ENCODE measurements around the gene RCAN2.
"Not testable (repeated sequence)": the region's sequence is repeated elsewhere in the genome, so short reads cannot be mapped to it uniquely, and the experiment has no call there.

Gene RCAN2

DNA sequence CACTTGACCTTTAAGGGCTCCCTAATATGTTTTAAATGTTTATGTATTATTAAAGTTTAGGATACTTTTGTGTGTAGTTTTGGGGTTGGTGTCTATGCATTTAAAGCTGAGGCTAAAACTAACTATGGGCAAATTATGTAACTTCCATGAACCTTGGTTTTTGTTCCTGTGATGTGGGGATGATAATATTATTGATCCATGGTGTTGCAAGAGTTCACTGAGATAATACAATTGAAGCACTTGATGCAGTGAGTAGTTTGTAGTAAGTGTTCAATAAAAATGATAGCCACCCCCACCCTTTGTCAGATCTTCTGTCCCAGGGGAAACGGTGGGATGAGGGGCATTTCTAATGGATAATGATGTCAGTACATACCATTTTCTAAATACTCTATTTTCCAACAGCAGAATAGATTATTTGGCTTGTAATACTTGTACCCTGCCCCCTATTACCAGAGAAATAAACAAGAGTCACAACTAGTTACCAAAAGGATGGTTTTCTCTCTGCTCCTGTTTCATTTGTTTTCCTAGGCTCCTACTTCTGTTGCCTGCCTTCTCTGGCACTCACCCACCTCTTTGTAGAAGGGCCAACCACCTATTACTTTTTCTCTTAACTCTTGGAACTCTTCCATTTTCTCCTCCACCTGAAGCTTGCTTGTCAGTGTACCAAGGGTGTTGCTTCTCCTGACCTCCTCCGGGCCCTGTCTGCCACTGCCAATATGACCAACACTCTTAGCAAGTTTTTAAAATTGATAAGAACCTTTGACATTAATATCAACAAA, 97.9 kb downstream of the RCAN2 start:
- in situ Hi-C loops (cut with HindIII; ENCODE audit: low sequenced_read_pairs): loop anchor here (5.0 kb wide), 1 partner anchor 94 kb away; no protein-coding TSS in a partner anchor

DNA sequence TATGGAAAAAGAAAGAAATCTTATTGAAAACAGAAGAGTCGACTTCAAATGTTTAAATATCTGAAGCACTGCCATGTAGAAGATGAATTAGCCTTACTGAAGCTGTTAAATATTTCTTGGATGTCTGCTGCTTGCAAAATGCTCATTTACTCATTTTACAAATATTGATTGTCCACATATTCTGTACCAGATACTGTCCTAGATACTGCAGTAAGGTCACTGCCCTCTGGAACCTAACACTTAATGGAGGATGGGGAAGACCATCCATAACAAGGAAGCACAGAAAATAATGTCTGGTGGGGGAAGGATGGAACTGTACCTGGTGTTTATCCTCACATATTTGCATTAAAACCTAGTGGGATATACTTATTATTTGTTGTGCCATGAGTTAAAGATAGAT, 99.0 kb downstream of the RCAN2 start:
- in situ Hi-C loops (cut with HindIII; ENCODE audit: low sequenced_read_pairs): loop anchor here (5.0 kb wide), 1 partner anchor 95 kb away; no protein-coding TSS in a partner anchor

DNA sequence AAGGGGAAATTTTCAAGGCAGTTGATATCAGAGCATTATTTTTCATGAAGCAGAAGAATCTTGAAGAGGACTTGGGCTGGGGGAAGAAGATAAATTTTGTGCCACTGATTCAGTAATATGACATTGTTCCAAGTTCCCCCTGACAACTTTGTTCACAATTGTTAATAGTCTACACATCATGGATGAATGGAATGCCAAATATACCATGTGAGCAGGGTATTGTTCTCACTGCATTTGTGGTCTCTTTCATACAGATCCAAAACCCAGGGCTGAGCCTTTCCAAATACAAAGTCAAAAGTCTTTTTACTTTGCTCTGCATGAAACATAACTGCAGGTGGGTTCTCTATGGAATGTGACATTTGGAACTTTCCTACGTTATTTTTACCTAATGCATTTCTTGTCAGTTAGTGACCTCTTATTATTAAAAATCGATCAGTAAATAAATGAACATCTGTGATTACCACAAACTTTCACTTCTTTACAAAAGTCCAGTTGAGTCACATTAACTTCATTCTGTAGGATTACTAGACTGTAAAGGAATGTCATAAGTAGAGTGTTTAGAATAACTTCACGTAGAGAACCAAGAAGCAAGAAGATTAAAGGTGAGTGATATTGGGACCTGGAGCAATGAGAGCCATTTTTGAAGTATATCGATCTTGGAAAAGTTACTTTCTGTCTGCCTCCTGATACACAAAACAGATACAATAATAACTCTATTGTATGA, 100.9 kb downstream of the RCAN2 start:
- in situ Hi-C loops (cut with HindIII; ENCODE audit: low sequenced_read_pairs): loop anchor here (5.0 kb wide), 1 partner anchor 97 kb away; no protein-coding TSS in a partner anchor

DNA sequence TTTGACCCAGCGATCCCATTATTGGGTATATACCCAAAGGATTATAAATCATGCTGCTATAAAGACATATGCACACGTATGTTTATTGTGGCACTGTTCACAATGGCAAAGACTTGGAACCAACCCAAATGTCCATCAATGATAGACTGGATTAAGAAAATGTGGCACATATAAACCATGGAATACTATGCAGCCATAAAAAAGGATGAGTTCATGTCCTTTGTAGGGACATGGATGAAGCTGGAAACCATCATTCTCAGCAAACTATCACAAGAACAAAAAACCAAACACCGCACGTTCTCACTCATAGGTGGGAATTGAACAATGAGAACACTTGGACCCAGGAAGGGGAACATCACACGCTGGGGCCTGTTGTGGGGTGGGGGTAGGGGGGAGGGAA, 103.5 kb downstream of the RCAN2 start:
- in situ Hi-C loops (cut with HindIII; ENCODE audit: low sequenced_read_pairs): not testable (repeated sequence)

DNA sequence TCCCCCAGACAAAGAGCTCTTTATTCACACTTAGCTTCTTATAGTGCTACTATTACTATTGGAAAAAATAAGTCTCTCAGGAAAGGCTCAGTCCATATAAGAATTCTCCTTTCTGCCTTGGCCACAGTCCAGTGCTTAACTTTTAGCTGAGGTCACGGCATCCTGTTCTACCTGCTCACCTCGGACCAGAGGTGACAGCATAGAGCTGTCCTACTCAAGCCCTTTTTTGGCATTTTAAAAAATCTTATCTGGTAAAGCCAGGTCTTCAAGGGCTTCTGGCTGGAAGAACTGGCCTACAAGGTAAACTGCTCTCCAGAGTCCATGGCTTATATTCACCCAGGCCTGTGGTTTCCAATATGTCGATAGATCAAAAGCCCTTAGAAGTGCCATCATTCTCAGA, 109.7 kb downstream of the RCAN2 start:
- in situ Hi-C loops (cut with HindIII; ENCODE audit: low sequenced_read_pairs): no loop called here

DNA sequence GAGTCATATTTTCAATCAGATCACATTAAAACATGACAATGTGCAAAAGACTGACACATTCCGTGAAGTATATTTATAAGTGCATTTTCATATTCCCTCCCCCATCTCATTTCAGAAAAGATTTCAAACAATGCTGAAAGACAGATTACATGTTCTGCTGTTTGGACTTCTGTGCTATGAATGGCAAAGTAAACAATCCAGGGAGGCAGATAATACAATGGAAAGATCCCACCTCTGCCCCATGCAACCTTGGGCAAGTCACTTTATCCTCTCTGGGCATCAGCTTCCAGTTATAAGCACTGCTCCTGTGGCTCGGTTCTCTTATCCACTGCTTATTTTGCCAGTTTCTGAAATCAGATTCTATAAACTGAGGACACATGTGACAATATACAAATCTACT, 110.2 kb downstream of the RCAN2 start:
- in situ Hi-C loops (cut with HindIII; ENCODE audit: low sequenced_read_pairs): no loop called here

DNA sequence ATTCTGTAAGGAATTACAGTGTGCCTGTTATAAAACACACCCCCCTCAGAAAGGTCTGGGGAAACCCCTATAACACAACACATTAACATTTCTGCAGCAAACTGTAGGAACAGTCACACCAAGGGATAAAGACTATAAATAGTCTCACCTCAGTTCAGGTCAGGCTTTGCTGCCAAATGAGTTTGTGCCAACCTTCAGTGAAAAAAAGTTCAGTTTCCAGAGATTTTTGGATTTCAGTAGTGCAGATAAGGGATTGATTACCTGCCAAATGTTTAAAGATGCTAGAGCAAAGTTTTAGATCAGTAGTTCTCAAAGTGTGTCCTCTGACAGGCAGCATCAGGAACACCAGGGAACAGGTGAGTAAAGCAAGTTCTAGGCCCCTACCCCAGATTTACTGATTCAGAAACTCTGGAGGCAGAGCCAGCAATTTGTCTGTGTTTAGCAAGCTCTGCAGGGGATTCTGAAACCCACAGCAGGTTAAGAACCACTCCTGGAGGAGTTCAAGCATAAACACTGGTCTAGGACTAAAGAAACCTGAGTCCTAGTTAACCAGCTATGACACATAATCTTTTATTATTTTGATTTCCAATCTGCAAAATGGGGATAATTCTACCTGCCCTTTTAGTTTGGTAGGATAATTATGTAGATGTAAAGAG, 111.0 kb downstream of the RCAN2 start:
- in situ Hi-C loops (cut with HindIII; ENCODE audit: low sequenced_read_pairs): no loop called here

DNA sequence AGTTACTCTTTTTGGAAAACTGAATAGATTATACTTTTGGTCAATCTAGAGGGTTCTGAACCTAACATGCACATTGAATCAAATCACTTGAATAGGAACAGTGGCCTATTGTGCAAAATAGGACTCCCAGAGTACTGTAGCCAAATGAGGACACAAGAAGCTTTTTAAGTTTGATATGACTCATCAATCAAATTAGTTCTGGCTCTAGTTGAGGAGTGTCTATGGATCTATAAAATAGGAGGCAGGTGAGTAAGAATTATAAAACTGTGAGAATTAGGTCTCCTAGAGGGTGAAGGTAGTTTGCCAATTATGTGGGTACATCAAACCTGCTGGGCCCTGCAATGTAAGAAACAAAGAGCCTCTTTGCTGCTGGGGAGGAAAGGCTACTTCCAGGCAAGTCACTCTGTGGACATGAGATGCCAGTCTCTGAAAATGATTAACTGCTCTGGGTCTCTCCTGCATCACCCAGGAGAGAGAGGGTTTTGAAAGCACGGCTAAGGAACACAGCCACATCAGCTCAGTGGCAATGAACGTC, 112.3 kb downstream of the RCAN2 start:
- in situ Hi-C loops (cut with HindIII; ENCODE audit: low sequenced_read_pairs): no loop called here

DNA sequence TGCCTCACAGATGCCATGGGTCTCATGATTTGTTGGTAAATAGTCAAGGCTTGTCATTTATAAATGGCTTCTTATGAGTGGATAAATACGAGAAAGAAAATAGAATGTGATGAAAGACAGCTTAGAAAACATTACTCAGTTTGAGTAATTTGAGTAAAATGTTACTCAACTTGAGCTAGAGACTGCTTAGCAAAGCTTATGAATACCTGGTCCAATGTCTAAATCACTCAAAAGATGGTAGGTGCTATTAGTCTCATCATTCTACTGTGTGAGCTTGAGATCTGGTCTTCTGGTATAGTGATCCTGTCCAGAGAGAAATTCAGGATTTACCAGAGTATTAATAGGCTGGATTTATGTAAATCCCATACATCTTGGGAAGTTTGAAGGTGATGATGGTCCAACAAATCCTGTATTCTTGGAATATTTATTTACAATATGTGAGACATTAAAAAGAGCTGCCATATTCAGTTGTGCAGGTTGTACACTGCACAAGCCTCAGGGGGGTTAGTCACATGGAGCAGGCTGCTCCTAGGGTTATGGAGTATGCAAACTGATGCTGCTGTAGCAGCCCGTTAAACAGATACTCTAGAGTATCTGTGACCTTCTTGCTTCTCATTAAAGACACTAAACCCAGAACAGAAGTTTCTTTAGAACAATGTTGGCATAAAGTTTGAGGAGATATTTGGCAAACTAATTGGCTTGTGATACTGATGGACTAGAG, 112.9 kb downstream of the RCAN2 start:
- in situ Hi-C loops (cut with HindIII; ENCODE audit: low sequenced_read_pairs): no loop called here

DNA sequence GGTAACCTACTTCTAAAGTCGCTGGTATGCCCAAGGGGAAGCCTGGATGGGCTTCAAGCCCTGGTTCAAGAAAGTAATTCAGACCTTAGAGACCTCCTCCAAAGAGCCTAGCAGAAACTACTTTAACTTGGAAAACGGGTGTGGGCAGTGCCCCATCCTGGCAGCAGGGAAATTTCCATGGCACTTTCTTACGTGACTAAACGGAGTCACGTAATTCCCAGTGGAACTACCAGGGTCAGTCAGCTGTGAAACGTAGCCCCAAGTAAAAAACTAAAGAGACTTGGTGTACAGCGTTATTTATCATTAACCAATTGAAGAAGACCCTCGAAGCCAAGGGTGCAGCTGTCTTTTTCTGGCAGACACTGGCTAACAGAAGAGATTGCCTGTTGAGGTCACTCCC, 114.0 kb downstream of the RCAN2 start:
- in situ Hi-C loops (cut with HindIII; ENCODE audit: low sequenced_read_pairs): no loop called here

DNA sequence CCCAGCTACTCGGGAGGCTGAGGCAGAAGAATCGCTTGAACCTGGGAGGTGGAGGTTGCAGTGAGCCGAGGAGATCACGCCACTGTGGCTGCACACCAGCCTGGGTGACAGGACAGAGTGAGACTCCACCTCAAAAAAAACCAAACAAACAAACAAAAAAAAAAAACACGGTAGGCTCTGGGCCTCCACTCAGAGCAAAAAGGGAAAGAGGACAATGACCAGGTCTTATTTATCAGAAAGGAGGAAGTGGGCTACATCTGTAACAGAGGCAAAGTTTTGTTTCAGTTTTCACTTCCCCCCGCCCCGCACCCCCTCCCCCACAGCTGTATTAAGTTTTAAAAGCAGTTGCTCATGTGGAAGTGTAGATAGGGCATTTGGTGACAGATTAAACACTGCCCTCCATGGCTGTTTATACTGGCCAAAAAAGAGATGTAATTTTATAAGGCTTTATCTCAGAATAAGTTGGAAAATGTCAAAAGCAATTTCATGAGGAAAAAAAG, 114.6 kb downstream of the RCAN2 start:
- in situ Hi-C loops (cut with HindIII; ENCODE audit: low sequenced_read_pairs): no loop called here

DNA sequence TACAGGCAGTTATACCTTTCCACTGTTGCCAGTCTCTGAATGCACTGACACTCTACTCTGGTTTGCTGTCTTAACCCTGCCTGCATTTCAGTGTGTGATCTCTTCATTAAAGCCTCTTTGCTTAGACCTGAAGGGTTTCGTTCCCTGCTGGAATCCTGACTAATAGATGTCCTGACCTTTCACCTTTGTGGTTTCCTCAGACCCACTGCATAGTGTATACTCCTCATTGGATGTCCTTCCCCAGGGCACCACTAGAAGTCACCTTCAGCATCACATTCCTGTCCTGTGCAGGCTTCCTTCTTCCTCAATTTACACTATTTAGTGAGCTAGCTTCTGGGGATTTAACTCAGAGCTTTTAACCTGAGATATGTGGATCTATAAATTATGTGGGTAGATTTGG, 120.6 kb downstream of the RCAN2 start:
- in situ Hi-C loops (cut with HindIII; ENCODE audit: low sequenced_read_pairs): no loop called here

DNA sequence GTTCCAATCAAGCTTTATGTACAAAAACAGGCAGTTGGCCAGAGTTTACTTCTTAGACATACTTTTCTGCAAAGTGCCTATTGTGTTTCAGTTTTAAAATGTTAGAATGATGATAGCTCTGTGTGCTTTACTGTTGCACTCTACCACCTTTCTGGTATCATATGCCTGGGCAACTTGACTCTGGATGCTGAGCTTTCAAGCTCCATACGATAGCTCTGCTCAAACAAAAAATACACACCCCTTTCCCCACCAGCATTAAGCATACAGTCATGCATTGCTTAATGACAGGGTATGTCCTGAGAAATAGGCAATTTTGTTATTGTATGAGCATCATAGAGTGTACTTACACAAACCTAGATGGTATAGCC, 123.1 kb downstream of the RCAN2 start:
- in situ Hi-C loops (cut with HindIII; ENCODE audit: low sequenced_read_pairs): no loop called here

DNA sequence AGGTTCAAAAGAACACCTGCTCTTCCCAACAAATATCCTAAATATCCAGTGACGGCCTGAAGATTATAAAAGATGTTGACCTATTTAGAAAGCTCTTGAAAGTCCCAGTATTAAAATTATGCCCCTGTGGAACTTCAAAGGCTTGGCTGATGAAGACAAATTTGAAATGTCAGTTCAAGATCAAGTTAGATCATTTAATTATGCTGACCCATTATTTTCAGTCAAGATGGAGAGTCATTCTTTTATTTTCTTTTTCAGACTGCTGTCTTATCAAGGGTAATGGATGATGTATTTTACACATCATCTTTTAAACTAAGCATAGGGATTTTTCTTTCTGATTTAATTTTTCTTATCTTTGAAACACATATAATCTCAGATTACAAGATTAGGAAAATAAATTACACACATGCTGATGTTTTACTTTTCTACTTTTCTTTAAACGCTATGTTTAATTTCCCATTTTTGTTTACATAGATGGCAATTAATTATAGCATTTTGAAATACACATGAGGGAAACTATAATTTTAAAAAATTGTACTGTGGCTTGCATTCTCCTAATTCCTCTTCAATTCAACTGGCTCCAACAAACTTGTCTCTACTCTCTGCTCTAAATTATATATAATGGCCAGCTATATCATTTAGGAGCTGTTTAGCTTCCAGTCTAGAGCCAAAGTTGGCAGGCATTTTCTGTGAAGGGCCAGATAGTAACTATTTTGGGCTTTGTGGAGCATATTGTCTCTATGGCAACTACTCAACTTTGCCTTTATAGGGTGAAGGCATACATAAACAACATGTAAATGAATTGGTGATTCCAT, 123.7 kb downstream of the RCAN2 start:
- in situ Hi-C loops (cut with HindIII; ENCODE audit: low sequenced_read_pairs): no loop called here

DNA sequence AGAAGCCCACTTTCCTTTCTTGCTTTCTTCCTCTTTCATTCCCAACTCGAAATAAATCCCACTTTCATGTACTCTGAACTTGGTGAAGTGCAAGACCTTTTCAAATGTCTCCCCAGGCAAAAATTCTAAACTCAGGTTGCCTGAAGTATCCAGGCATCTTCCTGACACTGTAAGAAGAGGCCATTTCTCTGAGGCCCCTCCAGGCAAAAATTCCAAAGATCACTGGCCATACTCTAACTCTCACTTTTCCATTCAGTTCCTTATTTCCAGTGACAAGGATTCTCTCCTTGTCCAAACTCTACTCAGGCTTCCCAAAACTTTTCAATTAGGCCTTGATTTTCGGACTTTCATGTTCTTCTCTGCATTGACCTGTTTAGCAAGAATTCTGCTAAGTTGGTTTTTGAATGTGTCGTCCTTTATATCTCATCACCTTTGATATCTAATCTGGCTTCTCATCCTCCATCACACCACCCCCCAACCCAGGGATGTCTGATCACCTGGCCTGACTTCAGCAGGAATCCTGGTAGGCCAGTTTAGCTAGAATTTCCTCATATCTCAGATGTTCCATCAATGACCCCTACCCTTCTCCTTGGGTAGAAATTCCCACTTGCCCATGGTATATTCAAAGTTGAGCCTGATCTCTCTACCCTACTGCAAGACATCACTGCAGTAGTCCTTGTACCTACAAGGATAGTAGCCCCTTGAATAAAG, 124.9 kb downstream of the RCAN2 start:
- in situ Hi-C loops (cut with HindIII; ENCODE audit: low sequenced_read_pairs): no loop called here

DNA sequence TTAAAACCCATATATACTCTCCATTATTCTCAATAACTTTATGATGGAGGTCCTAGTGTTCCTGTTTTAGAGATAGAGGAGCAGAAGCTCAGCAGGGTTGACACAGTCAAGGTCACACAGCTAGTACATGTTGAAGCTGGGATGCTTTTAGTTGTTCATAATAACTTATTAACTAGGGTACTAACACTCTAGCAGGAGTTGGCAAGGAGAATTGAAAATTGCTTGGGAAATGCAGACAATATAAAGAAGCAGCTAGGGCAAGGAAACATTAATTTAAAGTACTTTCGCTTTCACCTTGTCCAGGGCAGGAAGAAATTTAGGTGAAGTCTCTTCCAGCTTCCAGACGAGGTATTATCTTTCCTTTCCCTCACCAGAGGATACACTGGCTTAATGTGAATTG, 133.7 kb downstream of the RCAN2 start:
- in situ Hi-C loops (cut with HindIII; ENCODE audit: low sequenced_read_pairs): no loop called here

DNA sequence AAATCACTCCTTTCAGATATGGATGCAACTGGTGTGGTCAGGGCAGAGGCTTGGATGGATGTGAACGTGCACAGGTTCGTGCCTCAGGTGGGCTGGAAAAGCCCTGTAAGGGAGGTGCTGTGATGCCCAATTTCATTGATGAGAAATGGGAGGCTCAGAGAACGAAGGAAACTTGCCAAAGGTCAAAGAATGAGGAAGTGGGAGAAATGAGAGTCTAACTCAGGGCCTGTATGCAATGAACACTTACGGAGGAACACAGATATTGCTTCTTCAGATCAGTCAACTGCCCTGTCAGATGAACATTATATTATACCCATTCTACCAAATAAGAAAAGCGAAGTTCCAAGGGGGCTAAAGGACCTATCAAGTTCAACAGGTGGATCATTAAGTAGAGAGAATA, 134.7 kb downstream of the RCAN2 start:
- in situ Hi-C loops (cut with HindIII; ENCODE audit: low sequenced_read_pairs): no loop called here

DNA sequence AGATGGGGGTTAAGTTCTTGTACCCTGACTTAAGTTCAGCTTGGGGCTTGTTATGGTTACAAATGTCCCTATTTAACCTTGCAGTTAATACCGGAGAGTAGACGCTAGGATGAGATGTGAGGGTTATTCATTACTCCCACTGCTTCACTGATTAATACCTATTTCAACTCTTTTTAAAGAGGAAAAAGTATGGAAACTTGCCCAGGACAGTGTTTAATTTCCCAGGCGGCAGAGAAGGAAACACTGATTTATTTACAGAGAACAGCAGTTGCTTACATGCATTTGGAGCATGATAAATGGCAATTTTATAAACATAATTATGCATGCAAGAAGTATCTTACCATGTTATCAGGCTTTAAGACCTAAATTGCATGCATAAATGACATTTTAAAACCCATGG, 137.7 kb downstream of the RCAN2 start:
- in situ Hi-C loops (cut with HindIII; ENCODE audit: low sequenced_read_pairs): no loop called here

DNA sequence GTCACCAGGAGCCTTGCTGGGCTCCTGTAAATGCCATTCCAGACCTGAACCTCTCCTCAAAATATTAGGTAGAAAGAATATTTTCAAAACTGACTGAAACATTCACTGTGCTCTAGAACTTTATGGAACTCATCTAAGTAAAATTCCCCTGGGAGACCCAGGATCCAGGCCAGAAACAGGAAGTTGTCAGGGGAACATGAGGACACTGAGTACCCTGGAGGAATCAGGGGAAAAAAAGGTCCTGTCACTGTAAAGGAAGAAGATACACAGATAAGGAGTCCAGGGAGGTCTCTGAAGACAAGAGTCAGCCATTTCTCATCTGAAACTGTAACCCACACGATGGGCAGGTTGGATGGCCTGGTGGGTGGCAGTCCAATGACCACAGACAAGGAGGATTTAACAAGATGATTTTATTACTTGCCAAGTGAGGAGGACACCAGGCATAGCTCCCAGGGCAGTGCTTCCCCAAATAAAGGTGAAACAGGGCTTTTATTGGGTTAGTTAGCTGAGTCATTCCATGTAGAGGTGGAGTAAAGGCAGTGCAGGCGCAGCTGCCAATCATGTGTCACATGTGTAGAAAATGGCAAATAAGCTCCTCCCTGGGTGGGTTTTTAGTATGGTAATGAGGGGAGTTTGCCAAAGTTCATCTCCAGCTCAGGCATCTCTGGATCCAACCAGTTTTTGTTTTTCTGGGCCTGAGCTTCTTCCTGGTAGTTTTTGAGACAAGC, 138.5 kb downstream of the RCAN2 start:
- in situ Hi-C loops (cut with HindIII; ENCODE audit: low sequenced_read_pairs): no loop called here
